Stimulated activated CD4-positive, alpha-beta T cell treated with anti-CD3 and anti-CD28 coated beads, Interleukin-15, amount 100 ng/mL, for 1 hour (primary cell): ENCODE results near the gene TMEM51.
"Not testable (repeated sequence)": the region's sequence is repeated elsewhere in the genome, so short reads cannot be mapped to it uniquely, and the experiment has no call there.

Experiments
- DNase-seq, 2 donors: peaks; one replicate each; pipeline ENCODE4 v3.0.0-alpha.2; 2020; ENCODE audit warnings: low read depth in 1 of 2, low spot score in 1 of 2

The TMEM51 gene

GRCh38 chr1:15125101-15125745 is 28.3 kb upstream of the TMEM51 start:
- DNase-seq = no peak

DNA sequence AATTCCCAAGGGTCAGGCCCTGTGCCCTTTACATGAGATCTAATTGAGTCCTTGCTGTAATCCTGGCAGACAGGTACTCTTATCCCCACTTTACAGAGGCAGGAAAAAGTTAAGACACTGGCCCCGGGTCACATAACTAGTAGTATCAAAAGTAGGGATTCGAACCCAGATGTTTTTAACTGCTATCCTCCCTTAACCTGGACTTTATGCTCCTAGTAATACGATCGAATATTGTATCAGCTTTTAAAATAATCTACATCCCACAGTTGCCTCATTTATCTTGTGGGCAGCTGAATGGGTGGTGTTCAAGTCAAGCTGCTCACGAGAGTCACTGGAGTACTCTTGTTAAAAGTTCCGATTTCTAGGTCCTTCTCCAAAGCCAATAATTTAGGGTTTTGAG is 25.5 kb upstream of the TMEM51 start:
- DNase-seq = no peak

DNA sequence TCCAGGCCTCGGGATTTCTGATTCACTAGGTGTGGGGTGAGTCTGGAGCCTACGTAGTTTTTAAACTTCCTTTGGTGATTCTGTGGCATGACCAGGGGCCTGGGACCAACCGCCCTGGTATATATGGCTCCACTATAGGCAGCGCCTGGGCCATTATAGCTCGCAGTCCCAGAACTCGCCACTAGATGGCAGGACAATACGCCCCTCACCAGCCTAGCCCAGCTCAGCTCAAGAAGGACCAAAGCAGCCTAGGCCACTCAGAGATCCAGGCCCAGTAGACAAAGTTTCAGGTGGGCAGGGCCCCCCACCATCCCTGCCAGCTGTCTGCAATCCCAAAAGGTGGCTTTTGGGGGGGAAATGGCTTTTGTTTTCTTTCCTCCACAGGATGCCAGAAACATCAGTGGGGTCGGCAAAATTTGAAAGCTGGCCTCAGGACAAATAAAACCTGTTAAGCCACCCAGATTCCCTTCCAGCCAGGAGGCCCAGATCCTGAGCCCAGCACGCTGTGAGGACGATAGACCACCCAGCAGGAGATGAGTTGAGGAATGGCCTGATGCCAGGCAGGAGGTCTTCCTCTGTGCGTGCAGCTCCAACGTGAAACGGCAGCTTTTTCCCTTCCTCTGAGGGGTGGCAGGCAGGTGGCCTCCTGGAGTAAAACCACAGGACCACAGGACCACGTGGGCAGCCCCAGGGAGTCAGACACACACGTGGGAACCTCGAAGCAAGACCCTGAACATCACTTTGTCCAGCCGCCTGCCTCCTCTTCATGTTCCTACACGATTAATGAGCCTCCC is 24.8 kb upstream of the TMEM51 start:
- peak; percentile 27 to 64 for DNase-seq

DNA sequence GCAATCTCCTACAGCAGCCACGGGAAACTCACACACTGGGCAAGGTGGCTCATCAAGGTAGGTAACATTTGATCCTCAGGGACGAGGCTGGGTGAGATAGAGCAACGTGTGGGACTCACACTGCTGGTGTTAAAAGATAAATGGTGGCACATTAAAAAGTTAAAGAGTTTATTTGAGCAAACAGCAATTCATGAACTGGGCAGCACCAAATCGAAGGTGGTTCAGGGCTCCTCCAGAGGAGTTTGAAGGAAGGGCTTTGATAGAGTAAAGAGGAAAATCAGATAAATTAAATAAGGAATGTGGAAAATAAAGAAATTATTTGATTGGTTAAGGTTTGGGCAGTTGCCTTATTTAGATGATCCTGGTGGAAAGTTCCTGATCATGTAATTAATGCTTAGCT is 23.6 kb upstream of the TMEM51 start:
- no peak for DNase-seq

- DNase-seq = no peak
These were observed 22.9 kb upstream of the TMEM51 start for GRCh38 chr1:15130607-15131006.

DNA sequence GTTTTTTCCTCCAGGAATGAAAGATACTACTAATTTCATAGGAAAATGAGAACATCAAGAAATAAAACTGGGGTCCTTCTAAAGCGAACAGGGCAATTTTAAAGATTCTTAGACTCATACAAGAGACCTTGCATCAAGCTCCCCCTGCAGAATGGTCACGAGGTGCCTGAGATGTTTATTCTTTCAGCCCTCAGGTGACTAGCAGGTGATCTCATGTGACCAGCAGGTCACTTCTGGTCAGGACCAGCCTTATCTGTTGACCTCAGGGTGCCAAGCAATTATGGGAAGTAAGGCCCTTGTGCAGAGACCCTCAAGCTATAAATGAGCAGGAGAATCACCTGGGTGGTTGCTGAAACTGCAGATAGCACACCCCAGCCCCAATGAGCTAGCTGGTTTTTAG is 20.6 kb upstream of the TMEM51 start:
- no peak for DNase-seq

DNA sequence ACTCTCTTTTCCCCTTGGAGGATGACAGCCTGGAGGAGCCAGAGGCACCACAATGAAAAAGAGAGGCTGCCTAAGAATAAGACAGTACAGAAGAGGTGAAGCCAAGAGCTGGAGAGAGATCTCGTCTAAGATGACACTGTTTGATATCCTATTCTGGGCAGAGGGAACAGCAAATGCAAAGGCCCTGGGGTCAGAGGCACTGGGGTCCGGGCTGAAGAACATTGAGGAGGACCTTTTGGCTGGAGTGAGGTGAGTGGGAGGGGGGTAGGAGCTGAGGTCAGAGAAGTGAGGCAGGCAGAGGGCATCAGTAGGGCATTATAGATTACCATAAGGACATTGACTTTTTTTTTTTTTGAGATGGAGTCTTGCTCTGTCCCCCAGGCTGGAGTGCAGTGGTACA is 19.3 kb upstream of the TMEM51 start:
- no peak for DNase-seq

GRCh38 chr1:15135604-15136003 is 17.9 kb upstream of the TMEM51 start:
- not testable (repeated sequence) for DNase-seq

DNA sequence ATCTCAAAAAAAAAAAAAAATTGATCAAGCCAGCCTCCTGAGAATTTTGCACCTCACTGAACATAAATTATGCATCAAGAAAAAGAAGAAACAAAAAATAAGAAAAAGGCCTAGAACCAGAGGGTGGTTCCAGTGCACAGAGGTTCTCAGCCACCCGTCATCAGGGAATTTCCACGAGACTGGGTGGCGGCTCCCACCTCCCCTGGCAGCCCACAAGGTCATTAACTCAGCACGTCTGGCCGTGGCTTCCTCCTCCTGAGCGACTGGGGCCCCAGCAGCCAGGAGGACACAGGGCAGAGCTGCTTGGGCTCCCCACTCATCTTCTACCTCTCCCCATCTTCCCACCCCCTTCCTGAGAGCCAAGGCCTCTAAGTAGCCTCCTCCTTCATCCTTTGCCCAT is 15.7 kb upstream of the TMEM51 start:
- no peak for DNase-seq

DNA sequence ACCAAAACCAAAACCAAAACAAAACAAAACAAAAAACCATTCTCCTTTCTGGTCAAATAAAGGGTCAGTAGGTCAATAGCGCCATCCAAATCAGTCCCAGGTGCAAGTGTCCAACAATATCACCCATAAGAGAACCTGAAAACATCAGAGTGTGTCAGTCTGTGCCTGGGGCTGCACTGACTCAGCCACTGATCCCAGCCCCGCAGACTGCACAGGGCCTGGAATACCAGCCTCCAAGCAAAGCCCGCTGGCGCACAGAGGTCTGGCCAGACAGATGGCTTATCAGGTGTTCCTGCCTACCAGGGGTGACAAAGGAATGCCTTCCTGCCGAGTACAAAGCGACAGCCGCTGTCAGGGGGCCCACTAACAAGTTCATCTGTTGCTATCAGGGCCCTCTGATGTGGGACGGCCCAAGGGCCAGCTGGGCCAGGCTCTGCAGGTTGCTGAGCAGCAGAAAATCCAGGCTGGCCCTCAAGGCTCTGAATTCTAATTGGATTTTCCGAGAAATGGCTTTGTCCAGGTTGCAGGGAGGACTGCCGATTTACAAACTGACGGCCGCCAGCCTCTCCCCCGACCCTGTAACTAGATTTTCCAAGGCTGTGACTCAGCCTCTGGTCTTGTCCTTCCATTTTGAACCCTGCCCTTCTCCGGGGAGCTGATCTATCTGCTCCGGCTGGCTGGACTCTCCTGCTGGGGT is 13.7 kb upstream of the TMEM51 start:
- no peak for DNase-seq

DNA sequence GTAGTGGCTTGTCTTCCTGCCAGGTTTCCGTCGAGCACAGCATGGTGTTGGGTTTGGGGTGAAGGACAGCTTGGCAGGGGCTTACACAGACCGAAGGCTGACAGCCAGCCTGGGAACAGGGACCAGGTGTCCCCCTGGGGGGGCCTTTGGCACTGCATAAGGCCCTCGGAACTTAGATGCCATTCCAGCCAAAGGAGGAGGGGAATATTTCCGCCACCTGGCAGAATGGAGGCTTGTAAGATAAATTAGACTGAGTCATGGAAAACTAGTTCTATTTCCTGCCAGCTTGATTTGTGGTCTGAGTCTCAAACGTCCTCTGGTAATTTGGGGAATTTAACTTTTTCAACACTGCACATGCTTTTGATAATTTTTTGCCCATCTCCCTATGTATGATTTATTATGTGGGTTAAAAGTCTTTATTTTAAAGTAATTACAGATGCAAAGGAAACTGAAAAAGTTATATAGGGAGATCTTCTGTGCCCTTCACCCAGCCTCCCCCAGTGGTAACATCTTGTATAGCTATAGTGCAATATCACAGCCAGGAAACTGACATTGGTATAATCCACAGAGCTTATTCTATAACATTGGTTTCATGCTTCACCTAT is 11.5 kb upstream of the TMEM51 start:
- DNase-seq = no peak

DNA sequence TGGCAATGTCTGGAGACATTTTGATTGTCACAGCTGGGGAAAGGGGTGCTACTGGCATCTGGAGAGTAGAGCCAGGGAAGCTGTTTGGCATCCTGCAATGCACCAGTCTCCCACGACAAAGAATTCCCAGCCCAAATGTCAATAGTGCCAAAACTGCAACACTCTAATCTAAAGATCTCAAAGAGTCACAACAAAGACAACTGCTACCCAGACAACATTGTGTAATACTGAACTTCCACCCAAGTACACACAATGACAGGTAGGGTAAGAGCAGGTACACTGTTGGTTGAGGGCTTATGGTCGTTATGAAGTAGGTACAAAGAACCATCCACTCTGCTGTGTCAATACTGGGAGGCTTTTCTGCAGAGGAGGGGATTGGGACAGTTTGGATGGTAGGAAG is 8.2 kb upstream of the TMEM51 start:
- DNase-seq = no peak

GRCh38 chr1:15146142-15146680 is 7.3 kb upstream of the TMEM51 start:
- DNase-seq = no peak

GRCh38 chr1:15146971-15147376 is 6.6 kb upstream of the TMEM51 start:
- no peak for DNase-seq

GRCh38 chr1:15148004-15148403 is 5.5 kb upstream of the TMEM51 start:
- DNase-seq = no peak

- no peak for DNase-seq
These were observed 5.1 kb upstream of the TMEM51 start for GRCh38 chr1:15148475-15148874.

DNA sequence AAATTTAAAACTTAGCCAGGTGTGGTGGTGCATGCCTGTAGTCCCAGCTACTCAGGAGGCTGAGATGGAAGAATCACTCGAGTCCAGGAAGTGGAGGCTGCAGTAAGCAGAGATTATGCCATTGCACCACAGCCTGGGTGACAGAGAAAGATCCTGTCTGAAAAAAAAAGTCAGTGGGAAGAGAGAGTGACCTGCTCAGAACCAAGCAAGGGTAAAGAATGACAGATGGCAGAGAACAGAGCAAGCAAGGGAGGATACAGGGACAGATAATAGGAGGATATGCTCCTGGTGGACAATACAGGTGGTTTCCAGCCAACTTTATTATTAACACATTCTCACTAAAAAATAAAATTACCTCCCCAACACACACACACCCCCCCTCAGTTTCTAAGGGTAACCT is 4.6 kb upstream of the TMEM51 start:
- DNase-seq = no peak

GRCh38 chr1:15150376-15150775 is 3.2 kb upstream of the TMEM51 start:
- DNase-seq = no peak

GRCh38 chr1:15151377-15151806 is 2.2 kb upstream of the TMEM51 start:
- no peak for DNase-seq

DNA sequence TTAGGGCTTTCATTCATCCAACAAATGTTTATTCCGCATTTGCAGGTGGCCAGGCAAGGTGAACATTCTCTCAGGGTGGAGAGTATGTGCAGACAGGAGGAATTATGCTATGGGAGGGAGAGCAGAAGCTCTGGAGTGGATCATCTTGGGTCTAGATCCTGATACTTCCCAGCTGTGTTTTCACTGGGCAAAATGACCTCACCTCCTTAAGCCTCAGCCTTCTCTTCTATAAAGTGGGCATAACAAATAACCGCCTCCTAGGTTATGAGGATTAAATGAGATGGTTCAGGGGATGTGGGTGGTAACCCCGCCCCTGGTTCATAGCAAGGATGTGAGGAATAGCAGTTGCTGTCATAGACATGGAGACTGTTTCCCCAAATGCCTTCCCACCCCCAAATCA is 1.7 kb upstream of the TMEM51 start:
- DNase-seq = no peak

DNA sequence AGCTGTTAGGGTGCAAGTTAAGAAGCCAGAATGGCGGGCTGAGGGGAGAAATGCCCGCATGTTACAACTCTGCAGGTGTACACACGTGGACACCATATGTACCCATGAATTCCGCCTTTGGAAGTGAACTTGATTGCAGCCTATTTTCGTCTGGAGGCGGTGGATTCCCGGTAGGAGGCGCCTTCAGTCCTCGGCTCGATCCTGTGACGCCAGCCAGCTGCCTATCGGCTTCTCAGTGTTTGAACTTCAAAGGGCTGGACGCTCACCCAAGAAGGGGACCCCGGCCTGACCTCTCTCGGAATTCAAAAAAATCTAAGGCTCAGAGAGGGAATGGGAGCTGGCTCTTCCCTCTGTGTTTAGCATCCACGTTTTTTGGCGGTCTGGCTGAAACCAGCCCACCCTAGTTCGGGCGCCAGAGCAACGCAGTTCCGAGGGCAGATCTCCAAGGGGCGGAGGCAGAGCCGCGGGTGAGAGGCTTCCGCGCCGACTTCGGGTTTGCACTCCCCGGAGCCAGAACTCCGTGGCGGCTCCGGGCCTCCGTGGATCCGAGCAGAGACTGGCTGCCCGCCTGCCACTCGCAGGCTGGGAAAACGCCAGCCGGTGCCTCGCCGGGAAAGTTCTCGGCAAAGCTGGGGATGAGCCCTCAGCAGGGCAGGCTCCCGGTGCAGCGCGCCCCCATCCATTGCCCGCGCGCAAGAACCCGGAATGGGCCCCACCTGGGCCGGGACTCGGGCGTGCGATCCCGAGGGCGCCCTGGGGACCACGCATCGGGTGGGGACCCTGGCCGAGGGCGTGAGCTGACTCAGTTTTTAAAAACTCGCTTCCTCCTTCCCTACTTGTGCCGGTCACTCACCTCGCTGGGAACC is 996 bp upstream of the TMEM51 start:
- DNase-seq = no peak
